WTC11 (cell line): ENCODE measurements around the gene CCDC80.

Experiments used
- CTCF ChIP-seq: fragments of 200-600 bp; IDR thresholded peaks from 2 replicates; pipeline ENCODE4 v1.8.0; 2022; ENCODE audit warnings: antibody characterized with exemption
- ESRRA ChIP-seq: sonication (generic); formaldehyde crosslinking; IDR thresholded peaks from 2 replicates; pipeline ENCODE4 v1.8.1; 2022; ENCODE audit warnings: mild to moderate bottlenecking, missing genetic modification reagents, borderline replicate concordance
- IRF2 ChIP-seq: sonication (generic); formaldehyde crosslinking; IDR thresholded peaks from 2 replicates; pipeline ENCODE4 v1.8.0; 2022; ENCODE audit warnings: low read depth, missing genetic modification reagents, borderline replicate concordance
- RELA ChIP-seq: sonication (generic); formaldehyde crosslinking; IDR thresholded peaks from 2 replicates; pipeline ENCODE4 v1.8.1; 2022; ENCODE audit warnings: missing genetic modification reagents, mild to moderate bottlenecking, borderline replicate concordance
- ZNF121 ChIP-seq: sonication (generic); formaldehyde crosslinking; IDR thresholded peaks from 2 replicates; pipeline ENCODE4 v1.8.0; 2023; ENCODE audit warnings: missing genetic modification reagents
- ZNF232 ChIP-seq: sonication (generic); formaldehyde crosslinking; IDR thresholded peaks from 2 replicates; pipeline ENCODE4 v1.8.0; 2022; ENCODE audit warnings: mild to moderate bottlenecking, missing genetic modification reagents
- ZNF423 ChIP-seq: fragments of 250-450 bp; sonication (Bioruptor Pico); IDR thresholded peaks from 2 replicates; pipeline ENCODE4 v2.1.2; 2022; ENCODE audit warnings: mild to moderate bottlenecking, moderate library complexity

GRCh38 chr3:112639455-112640225, 1.3 kb downstream of the CCDC80 start:
- no peak for TF ChIP-seq ZNF121 (CRISPR knock-in tag)
- no peak for TF ChIP-seq ZNF232 (CRISPR knock-in tag)
- TF ChIP-seq CTCF, result no peak
- no peak for TF ChIP-seq RELA (CRISPR knock-in tag)
- TF ChIP-seq ZNF423 (CRISPR knock-in tag), result no peak
- TF ChIP-seq ESRRA (CRISPR knock-in tag), result no peak
- TF ChIP-seq IRF2 (CRISPR knock-in tag), result no peak
